ENCODE measurements around the gene PKN1.

DNA sequence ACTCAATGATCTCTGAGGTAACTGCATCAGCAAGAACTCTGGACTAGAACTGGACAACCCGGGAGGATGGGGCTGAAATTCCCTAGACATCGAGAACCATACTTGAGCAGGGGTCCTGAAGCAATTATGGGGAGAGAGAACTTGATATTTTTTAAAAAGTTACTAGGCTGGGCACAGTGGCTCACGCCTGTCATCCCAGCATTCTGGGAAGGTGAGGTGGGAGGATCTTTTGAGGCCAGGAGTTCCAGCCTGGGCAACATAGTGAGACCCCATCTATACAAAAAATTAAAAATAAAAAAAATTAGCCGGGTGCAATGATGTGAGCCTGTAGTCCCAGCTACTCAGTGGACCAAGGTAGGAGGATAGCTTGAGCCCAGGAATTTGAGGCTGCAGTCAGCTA, 87.4 kb downstream of the PKN1 start:
- TF ChIP-seq, protein P1, sequence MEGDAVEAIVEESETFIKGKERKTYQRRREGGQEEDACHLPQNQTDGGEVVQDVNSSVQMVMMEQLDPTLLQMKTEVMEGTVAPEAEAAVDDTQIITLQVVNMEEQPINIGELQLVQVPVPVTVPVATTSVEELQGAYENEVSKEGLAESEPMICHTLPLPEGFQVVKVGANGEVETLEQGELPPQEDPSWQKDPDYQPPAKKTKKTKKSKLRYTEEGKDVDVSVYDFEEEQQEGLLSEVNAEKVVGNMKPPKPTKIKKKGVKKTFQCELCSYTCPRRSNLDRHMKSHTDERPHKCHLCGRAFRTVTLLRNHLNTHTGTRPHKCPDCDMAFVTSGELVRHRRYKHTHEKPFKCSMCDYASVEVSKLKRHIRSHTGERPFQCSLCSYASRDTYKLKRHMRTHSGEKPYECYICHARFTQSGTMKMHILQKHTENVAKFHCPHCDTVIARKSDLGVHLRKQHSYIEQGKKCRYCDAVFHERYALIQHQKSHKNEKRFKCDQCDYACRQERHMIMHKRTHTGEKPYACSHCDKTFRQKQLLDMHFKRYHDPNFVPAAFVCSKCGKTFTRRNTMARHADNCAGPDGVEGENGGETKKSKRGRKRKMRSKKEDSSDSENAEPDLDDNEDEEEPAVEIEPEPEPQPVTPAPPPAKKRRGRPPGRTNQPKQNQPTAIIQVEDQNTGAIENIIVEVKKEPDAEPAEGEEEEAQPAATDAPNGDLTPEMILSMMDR (conservative IDR thresholded peaks at IDR 0.05; ENCODE audit: low read depth, low read length): no peak
- TF ChIP-seq POLR2A (IDR thresholded peaks at IDR 0.05; ENCODE audit: low read depth, low read length): no peak
- TF ChIP-seq RCOR1 (IDR thresholded peaks at IDR 0.05; ENCODE audit: insufficient replicate concordance, low read length): no peak
- no peak for TF ChIP-seq FOS (IDR thresholded peaks at IDR 0.05; ENCODE audit: low read depth, low read length)
- no peak for TF ChIP-seq MAZ (IDR thresholded peaks at IDR 0.05; ENCODE audit: borderline replicate concordance, low read depth, low read length)
- TF ChIP-seq RAD21 (IDR thresholded peaks at IDR 0.05; ENCODE audit: low read length): no peak
- TF ChIP-seq MXI1 (IDR thresholded peaks at IDR 0.05; ENCODE audit: borderline replicate concordance, low read depth, low read length): no peak
- no peak for TF ChIP-seq CHD1 (IDR thresholded peaks at IDR 0.05; ENCODE audit: low read depth, low read length)
- TF ChIP-seq BHLHE40 (IDR thresholded peaks at IDR 0.05; ENCODE audit: low read depth, low read length): no peak
- no peak for TF ChIP-seq RFX5 (IDR thresholded peaks at IDR 0.05; ENCODE audit: low read depth, low read length)
- TF ChIP-seq NFE2L2 (IDR thresholded peaks at IDR 0.05; ENCODE audit: low read depth, low read length): no peak
- TF ChIP-seq, protein P2, sequence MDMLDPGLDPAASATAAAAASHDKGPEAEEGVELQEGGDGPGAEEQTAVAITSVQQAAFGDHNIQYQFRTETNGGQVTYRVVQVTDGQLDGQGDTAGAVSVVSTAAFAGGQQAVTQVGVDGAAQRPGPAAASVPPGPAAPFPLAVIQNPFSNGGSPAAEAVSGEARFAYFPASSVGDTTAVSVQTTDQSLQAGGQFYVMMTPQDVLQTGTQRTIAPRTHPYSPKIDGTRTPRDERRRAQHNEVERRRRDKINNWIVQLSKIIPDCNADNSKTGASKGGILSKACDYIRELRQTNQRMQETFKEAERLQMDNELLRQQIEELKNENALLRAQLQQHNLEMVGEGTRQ (IDR thresholded peaks at IDR 0.05; ENCODE audit: low read depth, low read length): no peak
- no peak for TF ChIP-seq CEBPB (IDR thresholded peaks at IDR 0.05; ENCODE audit: low read depth, low read length)

All from IMR-90 (cell line).